CD14-positive monocyte (primary cell): ENCODE data around the gene RBM22. TPM values are rescaled to one million over a fixed set of nuclear protein-coding genes. Genes with fewer than 3 reads are reported as not detected.

Experiments
- DNase-seq, 3 donors: peaks; one replicate each; pipeline ENCODE4 v3.0.0-alpha.2; 2011 to 2022
- H2AFZ ChIP-seq: 2 replicates; pipeline ENCODE4 v1.6.0; 2012; ENCODE audit warnings: mild to moderate bottlenecking, low read depth, low read length, inconsistent platforms; ENCODE audit not compliant: insufficient read depth, poor library complexity, severe bottlenecking
- H3K27ac ChIP-seq, 2 donors: 1 replicate in 1 of 2; 2 replicates in 1 of 2; pipeline ENCODE4 v1.5.1; 2012 to 2013; ENCODE audit warnings: low read length in 2 of 2, control low read depth in 1 of 2, inconsistent platforms in 1 of 2, low read depth in 1 of 2, mild to moderate bottlenecking in 1 of 2
- H3K27me3 ChIP-seq, 2 donors: one replicate each; pipeline versions ENCODE4 v1.6.0 to v1.6.1; 2011 to 2013; ENCODE audit warnings: low read length in 2 of 2; ENCODE audit not compliant: control insufficient read depth in 2 of 2, insufficient read depth in 2 of 2
- H3K36me3 ChIP-seq, 2 donors: replicated peaks in 1 of 2; 1 replicate in 1 of 2; 2 replicates in 1 of 2; pipeline versions ENCODE4 v1.5.1 to v1.6.1; 2012 to 2013; ENCODE audit warnings: low read length in 2 of 2, control low read depth in 1 of 2, inconsistent platforms in 1 of 2, mild to moderate bottlenecking in 1 of 2; ENCODE audit not compliant: insufficient read depth in 2 of 2, control insufficient read depth in 1 of 2
- H3K4me1 ChIP-seq, 2 donors: 1 replicate in 1 of 2; 2 replicates in 1 of 2; pipeline versions ENCODE4 v1.5.1 to v1.6.1; 2012 to 2013; ENCODE audit warnings: low read length in 2 of 2, control low read depth in 1 of 2, inconsistent platforms in 1 of 2, mild to moderate bottlenecking in 1 of 2, moderate library complexity in 1 of 2; ENCODE audit not compliant: insufficient read depth in 2 of 2, control insufficient read depth in 1 of 2
- H3K4me2 ChIP-seq: replicated peaks from 2 replicates; pipeline ENCODE3; 2012; ENCODE audit warnings: low read length, moderate library complexity, mild to moderate bottlenecking; ENCODE audit not compliant: poor library complexity, severe bottlenecking; ENCODE audit errors: extremely low read depth
- H3K4me3 ChIP-seq, 3 experiments: fragments of 200-600 bp in 1 of 3; sonication (generic) in 1 of 3; replicated peaks in 1 of 3; 1 replicate in 2 of 3; 2 replicates in 1 of 3; pipeline ENCODE4 v1.5.1; 2011 to 2013; ENCODE audit warnings: low read length in 3 of 3, mild to moderate bottlenecking in 3 of 3, control low read depth in 2 of 3, low read depth in 2 of 3, inconsistent platforms in 1 of 3, moderate library complexity in 1 of 3
- H3K79me2 ChIP-seq: 2 replicates; pipeline ENCODE4 v1.6.0; 2012; ENCODE audit warnings: mild to moderate bottlenecking, control low read depth, inconsistent platforms, low read length, moderate library complexity; ENCODE audit not compliant: insufficient read depth
- H3K9ac ChIP-seq: 2 replicates; pipeline ENCODE4 v1.6.0; 2017; ENCODE audit warnings: low read length, mild to moderate bottlenecking; ENCODE audit not compliant: insufficient read depth, poor library complexity, severe bottlenecking
- H3K9me3 ChIP-seq, 2 donors: replicated peaks in 1 of 2; 1 replicate in 1 of 2; 2 replicates in 1 of 2; pipeline versions ENCODE4 v1.5.1 to v1.6.1; 2012 to 2013; ENCODE audit warnings: low read length in 2 of 2, control low read depth in 1 of 2; ENCODE audit not compliant: control insufficient read depth in 1 of 2, insufficient read depth in 1 of 2
- H4K20me1 ChIP-seq: 2 replicates; pipeline ENCODE4 v1.6.0; 2012; ENCODE audit warnings: mild to moderate bottlenecking, low read length, control low read depth, moderate library complexity; ENCODE audit not compliant: insufficient read depth
- H3K27ac Mint-ChIP-seq, 7 donors: one replicate each; pipeline ENCODE4 v1.8.0; 2020; ENCODE audit warnings: mild to moderate bottlenecking in 7 of 7, mixed read lengths in 7 of 7, moderate library complexity in 6 of 7, inconsistent platforms in 2 of 7
- H3K27me3 Mint-ChIP-seq, 3 donors: one replicate each; pipeline ENCODE4 v1.8.0; 2021 to 2022; ENCODE audit warnings: low read depth in 3 of 3, mild to moderate bottlenecking in 3 of 3, mixed read lengths in 3 of 3, moderate library complexity in 3 of 3, inconsistent platforms in 1 of 3
- H3K36me3 Mint-ChIP-seq, 2 donors: one replicate each; pipeline ENCODE4 v1.8.0; 2020; ENCODE audit warnings: mixed read lengths in 2 of 2, inconsistent platforms in 1 of 2, mild to moderate bottlenecking in 1 of 2
- H3K4me1 Mint-ChIP-seq: one replicate; pipeline ENCODE4 v1.8.0; 2020; ENCODE audit warnings: mild to moderate bottlenecking, mixed read lengths
- H3K4me3 Mint-ChIP-seq, 2 donors: one replicate each; pipeline ENCODE4 v1.8.0; 2020; ENCODE audit warnings: mild to moderate bottlenecking in 2 of 2, mixed read lengths in 2 of 2, moderate library complexity in 1 of 2
- H3K9me3 Mint-ChIP-seq, 7 donors: one replicate each; pipeline ENCODE4 v1.8.0; 2020 to 2022; ENCODE audit warnings: mixed read lengths in 7 of 7, mild to moderate bottlenecking in 6 of 7, moderate library complexity in 6 of 7, inconsistent platforms in 2 of 7
- WGBS: methylation state at CpG from one replicate; pipeline ENCODE4 v1.1.5; 2013; ENCODE audit warnings: missing lambda C conversion rate; ENCODE audit not compliant: insufficient coverage; 5-methylcytosine and 5-hydroxymethylcytosine counted together
- intact Hi-C, 2 donors: fragments of 100-400 bp; cut with micrococcal nuclease; formaldehyde crosslinking; loops; one replicate each; pipeline versions ENCODE4 v1.15.0 to v1.15.1; 2023
- polyA plus RNA-seq, 3 donors: library from polyadenylated mRNA; depleted of rRNA in 1 of 3; unstranded in 2 of 3; stranded (reverse) in 1 of 3; fragments of 300-500 nt in 2 of 3; fragments of >200 nt in 1 of 3; fragmentation: Illumina TruSeq in 2 of 3; gene quantifications; 1 replicate in 2 of 3; 2 replicates in 1 of 3; pipeline ENCODE4 v1.2.3, GENCODE V29; 2012 to 2021
- TF ChIP-seq, protein P1 (sequence below): fragments of 200-600 bp; IDR thresholded peaks from one replicate; pipeline ENCODE4 v1.8.0; 2022; ENCODE audit warnings: antibody characterized with exemption, mild to moderate bottlenecking

The RBM22 gene
- polyA plus RNA-seq, 3 donors, result 37.9 to 68.4 (median 47.4) TPM

DNA sequence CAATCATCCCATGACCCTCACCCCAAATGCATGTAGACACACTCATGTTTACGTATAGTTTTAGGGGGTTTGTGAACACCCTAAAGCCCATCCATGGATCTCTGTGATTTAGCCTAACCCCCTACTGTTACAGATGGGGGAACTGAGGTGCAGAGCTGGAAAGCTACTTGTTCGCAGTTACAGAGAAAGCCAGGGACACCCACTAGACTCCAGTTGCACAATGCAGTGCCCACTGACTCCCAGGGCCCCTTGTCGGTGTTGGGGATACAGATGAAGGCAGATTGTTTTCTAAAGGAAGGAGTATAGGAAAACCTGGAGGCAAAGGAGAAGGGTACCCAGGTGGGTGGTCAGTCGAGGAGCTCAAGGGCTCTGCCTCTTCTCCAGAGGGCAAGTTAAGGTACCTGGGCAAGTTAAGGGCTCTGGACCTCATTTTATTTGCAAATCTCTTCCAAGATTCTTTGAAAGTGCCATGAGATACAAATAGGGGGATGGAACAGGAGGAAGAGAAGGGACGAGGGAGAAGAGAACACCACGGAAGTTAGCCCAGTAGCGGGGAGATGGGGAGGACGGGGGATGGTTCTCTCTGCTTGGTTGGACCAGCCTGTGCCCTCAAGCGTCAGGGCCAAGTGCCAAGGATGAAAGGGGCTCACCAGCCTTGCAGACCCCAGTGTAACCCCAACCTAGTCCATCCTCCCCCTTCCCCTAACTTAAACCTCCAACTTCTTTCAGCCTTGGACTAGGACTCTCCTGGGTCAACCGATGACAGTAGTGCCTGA, 38.9 kb downstream of the RBM22 start:
- Mint-ChIP-seq H3K27ac (peak overlapping the region in 1 of 7 donors; percentile 54), H3K27me3 (peaks cover 2 to 5% (median 4%) of the 10 kb centered on the region in 3 donors), H3K4me3 (no peak overlapping the region), H3K4me1 (peaks cover 2% of the 10 kb centered on the region), H3K36me3 (no peaks in the 10 kb centered on the region), H3K9me3 (peaks cover 0 to 2% (median 0%) of the 10 kb centered on the region in 7 donors)
- Histone ChIP-seq H4K20me1 (no peaks in the 10 kb centered on the region), H3K9me3 (no peaks in the 10 kb centered on the region), H3K4me3 (no peak overlapping the region), H3K4me2 (no peak overlapping the region), H3K27ac (no peak overlapping the region), H3K4me1 (peaks cover 2% of the 10 kb centered on the region in 2 donors), H2AFZ (no peak overlapping the region), H3K9ac (no peak overlapping the region), H3K36me3 (no peaks in the 10 kb centered on the region), H3K79me2 (no peaks in the 10 kb centered on the region), H3K27me3 (no peaks in the 10 kb centered on the region)
- 86% methylated on average over 6 of the region's 10 CpGs for WGBS
- TF ChIP-seq, protein P1, sequence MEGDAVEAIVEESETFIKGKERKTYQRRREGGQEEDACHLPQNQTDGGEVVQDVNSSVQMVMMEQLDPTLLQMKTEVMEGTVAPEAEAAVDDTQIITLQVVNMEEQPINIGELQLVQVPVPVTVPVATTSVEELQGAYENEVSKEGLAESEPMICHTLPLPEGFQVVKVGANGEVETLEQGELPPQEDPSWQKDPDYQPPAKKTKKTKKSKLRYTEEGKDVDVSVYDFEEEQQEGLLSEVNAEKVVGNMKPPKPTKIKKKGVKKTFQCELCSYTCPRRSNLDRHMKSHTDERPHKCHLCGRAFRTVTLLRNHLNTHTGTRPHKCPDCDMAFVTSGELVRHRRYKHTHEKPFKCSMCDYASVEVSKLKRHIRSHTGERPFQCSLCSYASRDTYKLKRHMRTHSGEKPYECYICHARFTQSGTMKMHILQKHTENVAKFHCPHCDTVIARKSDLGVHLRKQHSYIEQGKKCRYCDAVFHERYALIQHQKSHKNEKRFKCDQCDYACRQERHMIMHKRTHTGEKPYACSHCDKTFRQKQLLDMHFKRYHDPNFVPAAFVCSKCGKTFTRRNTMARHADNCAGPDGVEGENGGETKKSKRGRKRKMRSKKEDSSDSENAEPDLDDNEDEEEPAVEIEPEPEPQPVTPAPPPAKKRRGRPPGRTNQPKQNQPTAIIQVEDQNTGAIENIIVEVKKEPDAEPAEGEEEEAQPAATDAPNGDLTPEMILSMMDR, result no peak
- intact Hi-C loops, result no loop called here
- no peak for DNase-seq

DNA sequence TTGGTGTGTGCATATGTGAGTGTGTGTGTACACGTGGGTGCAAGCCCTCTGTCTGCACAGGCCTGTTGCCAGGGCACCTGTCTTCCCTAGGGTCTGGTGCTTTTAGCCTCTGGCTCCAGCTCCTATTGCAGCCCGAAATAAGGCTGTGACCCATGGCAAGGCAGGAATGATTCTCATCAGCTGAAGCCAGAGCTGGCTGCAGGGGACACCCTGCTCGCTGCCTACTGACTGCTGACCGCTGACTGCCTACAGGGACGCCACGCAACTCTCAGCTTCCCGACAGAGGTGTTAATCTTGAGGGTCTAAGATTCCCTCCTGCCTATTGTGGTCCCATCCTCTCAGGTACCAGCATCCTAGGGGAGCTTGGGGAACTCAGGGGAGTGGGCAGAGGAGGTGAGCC, 39.8 kb downstream of the RBM22 start, which contains the start of gene MYOZ3:
MYOZ3 (plus strand) TSS at position 166 of the 400 bp plus-strand sequence. CDS start 1,691 bp downstream, outside the sequence.
- Histone ChIP-seq H3K27me3 (peaks cover 0 to 1% of the 10 kb centered on the region in 2 donors), H3K4me1 (peaks cover 7 to 10% of the 10 kb centered on the region in 2 donors), H3K27ac (no peak within 1 kb of the TSS), H3K4me2 (no peak within 1 kb of the TSS), H2AFZ (no peak within 1 kb of the TSS), H3K36me3 (no peaks in the 10 kb centered on the region), H4K20me1 (no peaks in the 10 kb centered on the region), H3K9me3 (no peaks in the 10 kb centered on the region), H3K4me3 (no peak within 1 kb of the TSS), H3K9ac (no peak within 1 kb of the TSS), H3K79me2 (no peaks in the 10 kb centered on the region)
- H3K9me3 Mint-ChIP-seq, result peaks cover 0 to 2% (median 0%) of the 10 kb centered on the region in 7 donors
- no peak for DNase-seq
- TF ChIP-seq, protein P1, result no peak
- no peak within 1 kb of the TSS for H3K4me3 Mint-ChIP-seq
- peaks cover 5% of the 10 kb centered on the region for H3K4me1 Mint-ChIP-seq
- H3K36me3 Mint-ChIP-seq, result no peaks in the 10 kb centered on the region
- intact Hi-C loops, result no loop called here
- 85% methylated on average over 1 of the region's 7 CpGs for WGBS
- peaks cover 2 to 5% (median 4%) of the 10 kb centered on the region in 3 donors for H3K27me3 Mint-ChIP-seq
- peak within 1 kb of the TSS in 3 of 7 donors; percentile 21 to 72 (median 54) for H3K27ac Mint-ChIP-seq
